Adrenal gland (tissue), 5 donors: ENCODE measurements around the gene LYPD6B.

ENCODE experiments used
- CTCF ChIP-seq, 6 experiments: fragments of 450-650 bp in 4 of 6; fragments of 200-600 bp in 2 of 6; sonication (generic) in 1 of 6; IDR thresholded peaks; 1 replicate in 5 of 6; 2 replicates in 1 of 6; pipeline versions ENCODE4 v1.5.1 to v1.8.0; 2016 to 2021; ENCODE audit warnings: antibody characterized with exemption in 6 of 6, mild to moderate bottlenecking in 2 of 6, moderate library complexity in 1 of 6
- POLR2A ChIP-seq, 2 donors: fragments of 450-650 bp; IDR thresholded peaks; one replicate each; pipeline ENCODE4 v1.6.1; 2017; ENCODE audit warnings: antibody characterized with exemption in 2 of 2, mild to moderate bottlenecking in 2 of 2, moderate library complexity in 1 of 2
- donor health status: DM: no; HTN: no; CAD: no.

DNA sequence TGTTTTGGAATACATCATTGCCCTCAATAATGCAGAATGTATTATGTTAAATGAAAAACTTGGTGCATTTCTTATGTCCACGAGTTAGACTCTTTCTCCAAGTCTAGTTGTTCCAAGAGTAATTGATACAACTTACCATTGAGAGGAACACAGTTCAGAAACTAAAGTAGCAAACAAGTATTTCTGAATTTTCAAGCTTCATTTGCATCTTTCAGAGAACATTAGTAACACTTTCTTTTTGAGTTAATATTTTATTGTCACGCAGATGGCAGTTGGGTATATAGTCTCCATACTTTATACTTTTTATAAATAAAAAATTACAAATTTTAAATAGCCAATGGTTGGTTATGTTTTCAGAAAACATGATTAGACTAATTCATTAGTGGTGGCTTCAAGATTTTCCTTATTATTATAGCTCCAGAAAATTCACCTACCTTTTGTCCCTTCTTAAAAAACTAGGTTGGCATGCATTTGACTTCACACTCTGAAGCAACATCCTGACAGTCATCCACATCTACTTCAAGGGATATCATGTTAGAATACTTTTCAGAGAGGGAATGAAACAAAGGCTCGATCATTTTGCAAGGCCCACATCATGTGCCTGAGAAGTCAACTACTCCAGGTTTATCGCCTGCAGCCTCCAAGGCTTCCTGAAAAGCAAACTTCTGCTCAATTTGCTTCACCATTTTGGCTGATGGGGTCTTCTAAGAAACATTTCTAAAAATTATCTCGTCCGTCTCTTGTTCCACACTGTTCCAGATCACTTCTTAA, 29.9 kb downstream of the LYPD6B start:
- no peak for TF ChIP-seq POLR2A (IDR thresholded peaks at IDR 0.05)
- TF ChIP-seq CTCF (IDR thresholded peaks at IDR 0.05): no peak
